Measurements from ENCODE around the gene LOXHD1.

- TF ChIP-seq SUZ12 (IDR thresholded peaks at IDR 0.05) (no peak), SP1 (IDR thresholded peaks at IDR 0.05) (no peak), FOXK2 (IDR thresholded peaks at IDR 0.05) (no peak), ELF4 (IDR thresholded peaks at IDR 0.05) (no peak)
Observed at GRCh38 chr18:46447792-46448191, 209.2 kb downstream of the LOXHD1 start.

All from HEK293T (cell line).